PFSK-1 (cell line): ENCODE results near the gene AIRE.

Experiments
- FOXP2 ChIP-seq: optimal IDR thresholded peaks from 2 replicates; pipeline ENCODE3; 2011; ENCODE audit warnings: borderline replicate concordance, control low read depth, inconsistent platforms; ENCODE audit not compliant: insufficient read depth; ENCODE audit errors: extremely low read length, extremely low read depth
- POLR2AphosphoS5 ChIP-seq: IDR thresholded peaks from 2 replicates; pipeline ENCODE4 v1.6.1; 2012; ENCODE audit warnings: low read depth, mild to moderate bottlenecking, control low read depth, low read length, moderate library complexity
- REST ChIP-seq, 2 experiments: IDR thresholded peaks; 2 replicates each; pipeline versions ENCODE4 v1.6.1 to v1.8.0; 2011 to 2012; ENCODE audit warnings: low read depth in 2 of 2, low read length in 2 of 2, control low read depth in 1 of 2, inconsistent platforms in 1 of 2, mild to moderate bottlenecking in 1 of 2, moderate library complexity in 1 of 2; ENCODE audit not compliant: insufficient read depth in 1 of 2
- SIN3A ChIP-seq: IDR thresholded peaks from 2 replicates; pipeline ENCODE4 v1.6.1; 2012; ENCODE audit warnings: mild to moderate bottlenecking, low read length, moderate library complexity, borderline replicate concordance; ENCODE audit not compliant: insufficient read depth
- TAF1 ChIP-seq: IDR thresholded peaks from 2 replicates; pipeline ENCODE4 v1.6.1; 2012; ENCODE audit warnings: low read length, control low read depth, borderline replicate concordance; ENCODE audit not compliant: insufficient read depth

The AIRE gene

GRCh38 chr21:44320847-44321246 lies 35.2 kb downstream of the AIRE start:
- TF ChIP-seq SIN3A = no peak
- no peak for TF ChIP-seq TAF1
- TF ChIP-seq FOXP2 = no peak
- no peak for TF ChIP-seq POLR2AphosphoS5
- TF ChIP-seq REST (IDR thresholded peaks at IDR 0.05; ENCODE audit: insufficient read depth in 1 of 2, low read depth in 2 of 2, low read length in 2 of 2) = no peak

- no peak for TF ChIP-seq TAF1
- TF ChIP-seq SIN3A = no peak
- TF ChIP-seq REST (IDR thresholded peaks at IDR 0.05; ENCODE audit: insufficient read depth in 1 of 2, low read depth in 2 of 2, low read length in 2 of 2) = no peak
- no peak for TF ChIP-seq FOXP2
- TF ChIP-seq POLR2AphosphoS5 = no peak
Measured at GRCh38 chr21:44321846-44322450, 36.3 kb downstream of the AIRE start.

- no peak for TF ChIP-seq FOXP2
- no peak for TF ChIP-seq TAF1
- no peak for TF ChIP-seq POLR2AphosphoS5
- TF ChIP-seq SIN3A = no peak
- TF ChIP-seq REST (IDR thresholded peaks at IDR 0.05; ENCODE audit: insufficient read depth in 1 of 2, low read depth in 2 of 2, low read length in 2 of 2) = no peak
Measured at GRCh38 chr21:44322621-44323325, 37.1 kb downstream of the AIRE start.

GRCh38 chr21:44323591-44323990 lies 37.9 kb downstream of the AIRE start:
- TF ChIP-seq REST (IDR thresholded peaks at IDR 0.05; ENCODE audit: insufficient read depth in 1 of 2, low read depth in 2 of 2, low read length in 2 of 2) (no peak), SIN3A (no peak), FOXP2 (no peak), POLR2AphosphoS5 (no peak)
